GM12875 (cell line): ENCODE measurements around the gene TMEM117.

Experiments
- H3K4me3 ChIP-seq: one replicate; pipeline ENCODE4 v1.5.1; 2011; ENCODE audit warnings: low read depth, low read length, control low read depth
- TF ChIP-seq, protein P1 (sequence below): IDR thresholded peaks from 2 replicates; pipeline ENCODE4 v1.5.1; 2011; ENCODE audit warnings: low read depth, mild to moderate bottlenecking, control low read depth, inconsistent platforms, low read length, moderate library complexity, borderline replicate concordance; ENCODE audit not compliant: insufficient read depth

TMEM117 gene

DNA sequence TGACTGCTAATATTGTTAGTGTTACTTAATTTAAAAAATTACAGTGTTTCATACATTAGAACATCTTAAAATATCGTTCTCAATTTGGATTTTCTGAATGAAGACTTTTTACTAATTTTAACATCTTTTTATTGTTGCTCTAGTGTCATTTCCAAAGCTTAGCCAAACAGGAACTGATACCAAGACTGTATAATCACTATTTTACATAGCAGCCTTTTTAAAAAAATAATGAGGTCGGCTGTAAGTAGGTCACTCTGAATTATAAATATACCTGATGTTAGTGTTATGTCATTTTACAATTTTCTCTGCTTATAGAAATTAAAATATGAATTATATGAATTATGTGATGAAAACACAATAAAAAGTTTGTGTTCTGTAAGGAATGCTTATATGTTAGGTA is 321.5 kb downstream of the TMEM117 start:
- no peak overlapping the region for H3K4me3 ChIP-seq
- TF ChIP-seq, protein P1, sequence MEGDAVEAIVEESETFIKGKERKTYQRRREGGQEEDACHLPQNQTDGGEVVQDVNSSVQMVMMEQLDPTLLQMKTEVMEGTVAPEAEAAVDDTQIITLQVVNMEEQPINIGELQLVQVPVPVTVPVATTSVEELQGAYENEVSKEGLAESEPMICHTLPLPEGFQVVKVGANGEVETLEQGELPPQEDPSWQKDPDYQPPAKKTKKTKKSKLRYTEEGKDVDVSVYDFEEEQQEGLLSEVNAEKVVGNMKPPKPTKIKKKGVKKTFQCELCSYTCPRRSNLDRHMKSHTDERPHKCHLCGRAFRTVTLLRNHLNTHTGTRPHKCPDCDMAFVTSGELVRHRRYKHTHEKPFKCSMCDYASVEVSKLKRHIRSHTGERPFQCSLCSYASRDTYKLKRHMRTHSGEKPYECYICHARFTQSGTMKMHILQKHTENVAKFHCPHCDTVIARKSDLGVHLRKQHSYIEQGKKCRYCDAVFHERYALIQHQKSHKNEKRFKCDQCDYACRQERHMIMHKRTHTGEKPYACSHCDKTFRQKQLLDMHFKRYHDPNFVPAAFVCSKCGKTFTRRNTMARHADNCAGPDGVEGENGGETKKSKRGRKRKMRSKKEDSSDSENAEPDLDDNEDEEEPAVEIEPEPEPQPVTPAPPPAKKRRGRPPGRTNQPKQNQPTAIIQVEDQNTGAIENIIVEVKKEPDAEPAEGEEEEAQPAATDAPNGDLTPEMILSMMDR, result no peak

DNA sequence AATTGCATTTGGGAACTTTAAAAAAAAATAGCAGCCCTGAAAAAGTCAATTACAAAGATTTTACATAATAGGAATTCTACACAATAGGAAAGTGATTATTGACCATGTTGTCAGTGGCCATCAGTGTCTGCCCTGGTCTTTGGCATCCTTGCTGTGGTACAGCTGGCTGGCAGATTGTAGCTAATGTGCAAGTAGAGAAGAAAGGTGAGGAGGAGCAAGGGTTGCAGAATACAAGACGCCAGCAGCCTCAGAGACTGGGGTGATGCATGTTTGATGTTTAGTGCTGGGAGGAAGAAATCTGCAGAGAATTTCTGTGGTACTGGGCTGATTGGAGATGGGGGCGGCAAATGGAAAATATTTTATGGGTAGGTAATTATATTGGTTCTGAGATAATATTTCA is 322.9 kb downstream of the TMEM117 start:
- TF ChIP-seq, protein P1, result no peak
- no peak overlapping the region for H3K4me3 ChIP-seq

DNA sequence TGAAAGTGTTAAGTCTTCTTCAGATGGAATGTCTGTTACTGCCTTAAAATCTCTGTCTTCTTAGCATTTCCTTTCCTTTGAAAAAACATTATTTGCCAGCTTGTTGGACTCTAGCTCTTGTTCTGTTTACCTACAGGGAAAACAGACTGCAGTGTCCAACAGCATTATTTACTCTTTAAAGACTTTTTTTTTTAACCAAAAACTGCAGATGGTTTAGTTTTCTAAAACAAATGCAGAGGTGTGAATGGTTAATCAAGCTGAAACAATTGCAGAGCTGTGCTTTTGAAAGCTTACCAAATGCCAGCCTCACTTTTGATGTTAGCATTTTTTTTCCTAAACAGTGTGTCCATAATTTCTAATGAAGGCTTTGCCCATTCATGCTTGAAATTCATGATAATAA is 323.3 kb downstream of the TMEM117 start:
- H3K4me3 ChIP-seq, result no peak overlapping the region
- TF ChIP-seq, protein P1, result no peak

DNA sequence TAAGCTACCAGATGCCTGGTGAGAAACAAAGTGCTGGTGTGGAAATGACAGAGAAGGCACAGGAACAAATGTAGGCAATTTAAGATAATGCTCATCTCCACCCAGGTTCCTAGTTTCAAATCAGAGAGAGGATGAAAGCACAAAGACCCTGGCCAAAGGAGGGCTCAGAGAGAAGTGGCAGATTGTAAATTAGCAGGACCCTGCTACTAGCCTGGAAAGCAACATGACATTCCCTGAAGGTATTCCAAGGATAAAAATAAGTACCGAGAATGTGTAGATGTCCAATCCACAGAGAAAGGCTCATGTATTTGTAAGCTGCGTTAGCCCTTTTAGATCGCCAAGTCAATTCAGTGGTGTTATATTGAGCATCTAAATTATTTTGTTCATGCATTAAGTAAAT is 324.0 kb downstream of the TMEM117 start:
- TF ChIP-seq, protein P1, result no peak
- no peak overlapping the region for H3K4me3 ChIP-seq

DNA sequence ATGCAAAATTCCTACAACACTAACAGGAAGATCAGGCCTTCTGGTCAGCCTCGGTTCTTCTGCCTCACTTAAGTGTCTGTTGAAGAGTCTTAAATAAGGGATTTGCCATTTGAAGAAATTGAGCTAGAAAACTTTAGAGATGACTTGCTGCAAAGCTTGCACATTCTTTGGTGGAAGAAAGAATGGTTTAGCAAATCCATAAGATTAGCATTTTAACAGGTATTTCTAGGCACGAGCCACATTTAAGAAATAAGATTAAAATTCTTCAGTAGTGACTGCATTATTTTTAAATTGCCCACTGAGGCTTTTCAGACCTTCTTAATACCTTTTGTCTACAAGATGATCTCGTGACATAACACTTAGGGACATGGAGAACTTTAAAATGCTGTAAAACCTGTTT is 327.1 kb downstream of the TMEM117 start:
- TF ChIP-seq, protein P1, result no peak
- H3K4me3 ChIP-seq, result no peak overlapping the region

DNA sequence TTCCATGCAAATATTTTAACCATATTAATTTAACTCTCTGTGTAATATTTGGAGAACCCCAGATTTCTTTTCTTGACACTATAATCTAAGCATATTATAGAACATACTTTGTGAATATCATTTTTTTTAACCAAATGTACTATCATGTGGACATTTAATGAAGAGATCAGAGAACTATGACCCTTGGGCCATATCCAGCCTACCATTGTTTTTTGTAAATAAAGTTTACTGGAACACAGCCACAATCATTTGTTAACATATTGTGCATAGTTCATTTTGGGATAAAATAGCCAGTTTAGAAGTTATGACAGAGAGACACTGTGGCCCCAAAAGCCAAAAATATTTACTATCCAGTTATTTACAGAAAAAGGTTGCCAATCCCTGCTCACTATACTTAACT is 338.2 kb downstream of the TMEM117 start:
- H3K4me3 ChIP-seq, result no peak overlapping the region
- TF ChIP-seq, protein P1, result no peak

DNA sequence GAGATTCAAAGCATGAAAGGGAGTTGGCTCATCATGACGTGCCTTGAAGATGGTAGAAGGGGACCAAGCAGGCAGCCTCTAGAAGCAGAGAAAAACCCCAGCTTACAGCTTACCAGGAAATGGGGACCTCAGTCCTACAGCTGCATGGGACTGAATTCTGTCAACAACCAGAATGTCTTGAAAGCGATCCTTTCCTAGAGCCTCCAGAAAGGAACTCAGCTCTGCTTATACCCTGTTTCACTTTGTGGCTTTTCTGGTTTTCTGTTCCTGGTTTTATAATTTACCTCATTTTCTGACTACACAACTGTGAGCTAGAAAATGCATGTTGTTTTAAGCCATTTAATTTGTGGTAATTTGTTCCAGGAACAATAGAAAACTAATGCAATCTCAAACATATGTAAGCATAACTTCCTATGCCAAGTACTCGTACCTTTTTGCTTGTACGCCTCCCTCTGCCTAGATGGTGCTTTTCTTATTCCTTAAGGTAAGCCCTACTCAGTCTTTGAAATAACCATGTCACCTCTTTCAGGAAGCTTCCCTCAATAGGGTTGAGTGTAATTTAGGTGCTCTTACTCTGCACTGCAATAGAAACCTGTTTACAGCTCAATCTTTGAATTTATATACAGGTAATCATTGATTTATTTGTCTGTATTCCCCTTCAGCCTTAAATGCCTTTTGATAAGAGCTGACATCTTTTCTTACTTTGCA is 348.8 kb downstream of the TMEM117 start:
- TF ChIP-seq, protein P1, result no peak

More for the DNA sequence above, 348.8 kb downstream of the TMEM117 start:
- no peak overlapping the region for H3K4me3 ChIP-seq
